HFFc6 (cell line): ENCODE data around the gene SCGB3A2. TPM values are rescaled to one million over a fixed set of nuclear protein-coding genes. Genes with fewer than 3 reads are reported as not detected.

Source experiments
- DNase-seq: peaks from one replicate; pipeline ENCODE4 v3.0.0-alpha.2; 2018
- H3K27ac Mint-ChIP-seq: 2 replicates; pipeline ENCODE4 v1.8.0; 2020; ENCODE audit warnings: mild to moderate bottlenecking, mixed read lengths
- H3K27me3 Mint-ChIP-seq: 2 replicates; pipeline ENCODE4 v1.8.0; 2021; ENCODE audit warnings: mild to moderate bottlenecking, moderate library complexity, mixed read lengths; ENCODE audit not compliant: insufficient read depth
- H3K36me3 Mint-ChIP-seq: 2 replicates; pipeline ENCODE4 v1.8.0; 2021; ENCODE audit warnings: low read depth, mixed read lengths
- H3K4me1 Mint-ChIP-seq: 2 replicates; pipeline ENCODE4 v1.8.0; 2020; ENCODE audit warnings: low read depth, mixed read lengths
- H3K4me3 Mint-ChIP-seq: 2 replicates; pipeline ENCODE4 v1.8.0; 2020; ENCODE audit warnings: mild to moderate bottlenecking, moderate library complexity, mixed read lengths
- H3K9me3 Mint-ChIP-seq: 2 replicates; pipeline ENCODE4 v1.8.0; 2020; ENCODE audit warnings: mild to moderate bottlenecking, mixed read lengths
- total RNA-seq, 6 experiments: library from RNA; stranded (reverse); fragmentation: NEBNext Ultra II Directional; extraction: Animal tissue kit (Norgen Biotek cat#: 25700); gene quantifications; 2 replicates in 1 of 6; 3 replicates in 5 of 6; pipeline ENCODE4 v1.2.3, GENCODE V29; 2021
- TF ChIP-seq, protein P1 (sequence below): fragments of 200-600 bp; sonication (generic); IDR thresholded peaks from 2 replicates; pipeline ENCODE4 v1.5.0; 2021; ENCODE audit warnings: antibody characterized with exemption, mild to moderate bottlenecking

The SCGB3A2 gene
- total RNA-seq, 6 experiments from 2014 or later = not detected

GRCh38 chr5:147898875-147899401, 20.4 kb downstream of the SCGB3A2 start:
- H3K9me3 Mint-ChIP-seq = peaks cover 11% of the 10 kb centered on the region
- no peaks in the 10 kb centered on the region for H3K27me3 Mint-ChIP-seq
- no peaks in the 10 kb centered on the region for H3K36me3 Mint-ChIP-seq
- TF ChIP-seq, protein P1, sequence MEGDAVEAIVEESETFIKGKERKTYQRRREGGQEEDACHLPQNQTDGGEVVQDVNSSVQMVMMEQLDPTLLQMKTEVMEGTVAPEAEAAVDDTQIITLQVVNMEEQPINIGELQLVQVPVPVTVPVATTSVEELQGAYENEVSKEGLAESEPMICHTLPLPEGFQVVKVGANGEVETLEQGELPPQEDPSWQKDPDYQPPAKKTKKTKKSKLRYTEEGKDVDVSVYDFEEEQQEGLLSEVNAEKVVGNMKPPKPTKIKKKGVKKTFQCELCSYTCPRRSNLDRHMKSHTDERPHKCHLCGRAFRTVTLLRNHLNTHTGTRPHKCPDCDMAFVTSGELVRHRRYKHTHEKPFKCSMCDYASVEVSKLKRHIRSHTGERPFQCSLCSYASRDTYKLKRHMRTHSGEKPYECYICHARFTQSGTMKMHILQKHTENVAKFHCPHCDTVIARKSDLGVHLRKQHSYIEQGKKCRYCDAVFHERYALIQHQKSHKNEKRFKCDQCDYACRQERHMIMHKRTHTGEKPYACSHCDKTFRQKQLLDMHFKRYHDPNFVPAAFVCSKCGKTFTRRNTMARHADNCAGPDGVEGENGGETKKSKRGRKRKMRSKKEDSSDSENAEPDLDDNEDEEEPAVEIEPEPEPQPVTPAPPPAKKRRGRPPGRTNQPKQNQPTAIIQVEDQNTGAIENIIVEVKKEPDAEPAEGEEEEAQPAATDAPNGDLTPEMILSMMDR = no peak
- no peak for DNase-seq
- no peak overlapping the region for H3K27ac Mint-ChIP-seq
- H3K4me3 Mint-ChIP-seq = no peak overlapping the region
- H3K4me1 Mint-ChIP-seq = no peaks in the 10 kb centered on the region

DNA sequence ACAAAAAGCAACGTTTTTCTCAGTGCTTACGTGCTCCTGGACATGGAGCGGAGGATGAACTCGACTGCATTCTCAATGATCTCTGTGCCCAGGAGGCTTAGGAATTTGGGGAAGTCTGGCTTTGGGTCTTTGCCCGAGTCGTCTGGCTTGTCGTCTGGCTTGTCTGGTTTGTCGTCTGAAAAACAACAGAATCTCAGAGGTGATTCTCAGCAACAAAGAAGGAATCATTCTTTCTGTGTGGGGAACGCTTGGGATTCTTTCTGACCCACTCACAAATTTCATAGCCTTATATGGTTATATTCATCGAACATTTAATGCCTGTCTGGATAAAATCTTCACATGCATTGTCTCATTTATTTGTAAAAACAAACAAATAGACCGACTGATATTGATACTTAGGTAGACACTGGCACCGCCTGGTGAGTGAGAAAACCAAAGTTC, 23.1 kb downstream of the SCGB3A2 start:
- TF ChIP-seq, protein P1 = no peak
- Mint-ChIP-seq H3K27ac (no peak overlapping the region), H3K9me3 (peaks cover 11% of the 10 kb centered on the region), H3K36me3 (no peaks in the 10 kb centered on the region), H3K4me3 (no peak overlapping the region), H3K27me3 (no peaks in the 10 kb centered on the region), H3K4me1 (no peaks in the 10 kb centered on the region)
- no peak for DNase-seq

DNA sequence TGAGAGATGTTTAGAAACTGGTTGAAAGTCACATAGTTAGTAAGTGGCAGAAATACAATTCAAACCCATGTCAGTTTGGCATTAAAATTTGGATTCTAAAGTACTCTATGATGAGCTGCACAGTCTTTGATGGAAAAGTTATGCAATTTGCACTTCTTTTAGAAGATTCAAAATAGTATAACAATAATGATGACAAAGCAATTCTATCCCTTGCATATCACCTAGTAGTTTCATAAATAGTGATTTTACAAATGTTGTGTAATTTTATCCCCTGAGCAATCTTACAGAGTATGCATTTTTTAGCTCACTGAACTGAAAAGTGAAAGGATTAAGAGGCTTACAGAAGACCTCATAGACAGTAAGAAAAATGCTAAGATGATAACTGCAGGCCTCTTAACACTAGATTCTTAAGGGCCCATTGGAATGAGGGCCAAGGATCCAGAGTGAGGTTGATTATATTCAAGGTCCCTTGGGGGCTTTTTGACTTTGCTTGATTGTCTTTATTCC, 24.2 kb downstream of the SCGB3A2 start:
- no peak for DNase-seq
- H3K27ac Mint-ChIP-seq = no peak overlapping the region

GRCh38 chr5:147904110-147904509, 25.6 kb downstream of the SCGB3A2 start:
- TF ChIP-seq, protein P1 = no peak
- Mint-ChIP-seq H3K27ac (no peak overlapping the region), H3K9me3 (peaks cover 18% of the 10 kb centered on the region), H3K4me1 (no peaks in the 10 kb centered on the region), H3K36me3 (peaks cover 5% of the 10 kb centered on the region; the same call in 1 of the 2 replicates), H3K27me3 (no peaks in the 10 kb centered on the region), H3K4me3 (no peak overlapping the region)
- no peak for DNase-seq

More for the DNA sequence above, 24.2 kb downstream of the SCGB3A2 start:
- Mint-ChIP-seq H3K4me3 (no peak overlapping the region), H3K4me1 (no peaks in the 10 kb centered on the region), H3K27me3 (no peaks in the 10 kb centered on the region), H3K36me3 (no peaks in the 10 kb centered on the region), H3K9me3 (peaks cover 12% of the 10 kb centered on the region)
- TF ChIP-seq, protein P1 = no peak

GRCh38 chr5:147906326-147907095, 28.0 kb downstream of the SCGB3A2 start, which contains the start of gene C5orf46:
TSS of gene C5orf46 (minus strand) at chr5:147906538. CDS start at chr5:147906501, 37 bp downstream.
- Mint-ChIP-seq H3K27ac (no peak within 1 kb of the TSS), H3K9me3 (peaks cover 14% of the 10 kb centered on the region), H3K36me3 (peaks cover 5% of the 10 kb centered on the region; the same call in 1 of the 2 replicates), H3K4me3 (no peak within 1 kb of the TSS), H3K27me3 (no peaks in the 10 kb centered on the region), H3K4me1 (no peaks in the 10 kb centered on the region)
- TF ChIP-seq, protein P1 = no peak
- no peak for DNase-seq
